Embryonic facial prominence (tissue), 1 donor: ENCODE data around the gene PRR36.

Experiments used
- DNase-seq: peaks from one replicate; pipeline ENCODE4 v3.0.0-alpha.2; 2016; ENCODE audit errors: extremely low spot score

PRR36 gene

DNA sequence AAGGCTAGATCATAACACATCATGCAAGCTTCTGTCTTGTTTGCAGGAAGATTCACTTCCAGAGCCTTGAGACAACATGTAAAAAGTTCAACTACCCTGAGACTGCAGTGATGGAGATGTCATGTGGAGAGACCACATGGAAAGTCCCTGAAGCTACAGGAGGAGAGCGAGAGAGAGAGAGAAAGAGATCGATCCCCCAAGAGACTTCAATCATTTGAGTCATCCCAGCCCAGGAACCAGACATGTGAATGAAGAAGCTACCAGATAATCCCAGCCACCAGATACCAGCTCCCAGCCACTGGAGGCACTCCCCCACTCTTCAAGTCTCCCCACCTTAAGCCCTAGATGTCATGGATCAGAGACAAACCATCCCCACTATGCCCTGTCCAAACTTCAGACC lies 54.9 kb downstream of the PRR36 start:
- no peak for DNase-seq

DNA sequence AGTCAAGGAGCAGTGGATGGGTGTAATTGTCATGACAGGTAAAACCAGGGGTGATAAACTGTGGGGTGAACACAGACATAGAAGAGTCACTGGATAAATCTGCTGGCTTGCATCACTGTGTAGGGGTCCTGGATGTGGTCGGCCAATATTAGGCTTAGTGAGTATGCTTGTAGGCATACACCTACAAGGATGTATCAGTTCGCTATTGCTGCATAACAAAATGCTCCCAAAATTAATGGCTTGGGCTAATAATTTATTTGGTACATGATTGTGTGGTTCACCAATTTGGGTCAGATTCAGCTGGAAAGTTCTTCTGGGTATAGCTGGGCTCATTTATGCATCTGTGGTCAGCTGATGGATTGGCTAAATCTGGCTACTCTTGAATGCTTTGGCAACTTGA lies 55.4 kb downstream of the PRR36 start:
- no peak for DNase-seq
